ENCODE results near the gene ACSS3.

GRCh38 chr12:81143057-81143456 lies 65.2 kb downstream of the ACSS3 start:
- TF ChIP-seq ATF3 (IDR thresholded peaks at IDR 0.05) = peak; percentile 67
- peak; percentile 5 for TF ChIP-seq CTCF (IDR thresholded peaks at IDR 0.05; ENCODE audit: low read depth, low read length, missing input control)
- peak; percentile 72 to 77 for TF ChIP-seq HNF4A (conservative IDR thresholded peaks at IDR 0.05)
- peak; percentile 51 for TF ChIP-seq ZBTB33 (IDR thresholded peaks at IDR 0.05)
- peak; percentile 56 for TF ChIP-seq MAX (IDR thresholded peaks at IDR 0.05)
- TF ChIP-seq GABPA (IDR thresholded peaks at IDR 0.05 in 1 of 2, conservative IDR thresholded peaks at IDR 0.05 in 1 of 2) = no peak
- TF ChIP-seq JUND (IDR thresholded peaks at IDR 0.05) = peak; percentile 70 to 83
- TF ChIP-seq YY1 (IDR thresholded peaks at IDR 0.05) = peak; percentile 29
- TF ChIP-seq TAF1 (conservative IDR thresholded peaks at IDR 0.05) = no peak
- peak; percentile 31 for TF ChIP-seq REST (IDR thresholded peaks at IDR 0.05)
- peak in 1 of 2 donors; percentile 70 for TF ChIP-seq EGR1 (IDR thresholded peaks at IDR 0.05; ENCODE audit: low read depth in 2 of 2)
- peak; percentile 19 to 32 for TF ChIP-seq RAD21 (IDR thresholded peaks at IDR 0.05)

All from liver (tissue), 3 donors.